ENCODE measurements around the gene TBRG4.
"Not testable (repeated sequence)": the region's sequence is repeated elsewhere in the genome, so short reads cannot be mapped to it uniquely, and the experiment has no call there.

The TBRG4 gene

DNA sequence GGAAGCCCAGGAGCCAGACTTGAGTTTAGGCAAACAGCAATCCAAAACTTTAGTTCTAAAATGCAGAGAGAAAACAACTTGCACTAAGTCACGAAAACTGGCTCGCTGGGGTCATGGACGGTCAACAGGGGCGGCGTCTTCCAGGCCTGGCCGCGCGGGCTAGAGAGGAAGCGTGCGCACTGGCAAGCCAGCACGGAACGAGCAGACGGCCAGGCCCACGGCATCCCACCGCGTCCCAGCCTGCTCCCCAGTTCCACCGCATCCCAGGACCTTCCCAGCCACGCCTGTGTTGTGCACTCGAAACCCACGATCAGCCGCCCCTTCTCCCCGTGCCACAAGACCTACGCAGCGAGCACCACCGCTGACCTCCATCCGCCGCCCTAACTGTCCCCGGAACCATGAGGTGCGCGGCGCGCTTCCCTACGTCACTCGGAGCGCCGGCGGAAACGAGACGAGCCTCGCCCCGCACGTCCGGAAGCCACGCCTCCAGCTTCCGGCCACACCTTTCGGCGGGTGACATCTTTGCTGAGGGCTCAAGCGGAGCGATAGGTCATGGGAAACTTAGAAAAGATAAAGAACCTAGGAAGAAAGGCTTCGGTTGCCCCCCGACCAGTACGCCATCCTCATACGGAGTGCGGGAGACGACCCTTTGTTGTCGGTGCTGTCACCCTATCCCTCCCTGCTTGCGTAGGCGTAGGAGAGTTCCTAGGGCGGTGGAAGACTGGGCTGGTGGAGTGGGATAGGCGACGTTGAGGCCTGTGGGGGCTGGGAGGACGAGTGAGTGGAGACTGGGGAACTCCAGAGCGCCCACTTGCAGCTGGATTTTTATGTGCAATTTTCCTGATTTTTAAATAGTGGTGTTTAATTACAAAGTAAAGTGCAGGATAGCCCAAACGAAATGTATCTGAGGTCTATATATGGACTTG lies at the start of gene TBRG4:
TSS of gene TBRG4 (minus strand) at position 400 of the 926 bp plus-strand sequence. CDS start 2,460 bp downstream, outside the sequence.
- peak; percentile 94 for DNase-seq (ENCODE audit: low spot score)

DNA sequence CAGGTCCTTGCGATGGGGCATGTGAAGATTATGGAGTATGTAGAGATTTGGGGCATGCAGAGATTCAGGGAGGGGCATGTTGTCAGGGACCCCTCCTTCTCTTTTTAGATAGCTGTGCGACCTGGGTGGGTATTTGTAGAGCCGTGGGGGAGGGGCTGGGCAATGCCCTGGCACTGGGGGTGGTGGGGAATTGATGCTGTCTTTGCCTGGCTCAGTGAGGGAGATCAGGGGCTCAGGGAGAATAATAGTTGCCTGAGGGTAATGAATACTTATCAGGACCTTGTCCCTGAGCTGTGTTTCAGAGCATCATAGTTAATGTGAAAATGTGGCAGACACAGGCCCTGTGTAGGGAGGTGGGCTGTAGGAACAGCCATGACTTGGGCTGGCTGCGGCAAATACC lies 49.6 kb upstream of the TBRG4 start:
- DNase-seq (ENCODE audit: low spot score) = no peak

DNA sequence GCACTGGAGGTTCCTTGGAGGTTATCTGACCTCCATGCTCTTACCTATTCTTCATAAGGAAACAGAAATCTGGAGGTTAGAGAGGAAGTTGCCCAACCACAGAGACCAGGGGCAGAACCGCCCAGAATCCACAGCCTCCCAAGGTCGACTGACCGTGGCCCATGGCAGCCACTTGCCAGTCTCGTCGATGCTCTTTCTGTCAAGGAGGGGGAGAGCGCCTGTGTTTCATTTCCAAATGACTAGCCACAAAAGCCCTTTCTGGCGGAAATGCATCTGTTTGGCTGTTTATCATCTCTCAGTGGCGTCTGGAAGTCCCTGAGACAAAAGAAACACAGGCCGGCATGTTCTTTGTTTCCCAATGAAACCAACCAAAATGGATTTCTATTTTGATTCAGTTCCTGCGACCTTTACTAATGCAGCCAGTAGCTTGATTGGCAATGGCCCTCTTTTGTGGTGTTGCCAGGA lies 49.0 kb upstream of the TBRG4 start:
- no peak for DNase-seq (ENCODE audit: low spot score)

DNA sequence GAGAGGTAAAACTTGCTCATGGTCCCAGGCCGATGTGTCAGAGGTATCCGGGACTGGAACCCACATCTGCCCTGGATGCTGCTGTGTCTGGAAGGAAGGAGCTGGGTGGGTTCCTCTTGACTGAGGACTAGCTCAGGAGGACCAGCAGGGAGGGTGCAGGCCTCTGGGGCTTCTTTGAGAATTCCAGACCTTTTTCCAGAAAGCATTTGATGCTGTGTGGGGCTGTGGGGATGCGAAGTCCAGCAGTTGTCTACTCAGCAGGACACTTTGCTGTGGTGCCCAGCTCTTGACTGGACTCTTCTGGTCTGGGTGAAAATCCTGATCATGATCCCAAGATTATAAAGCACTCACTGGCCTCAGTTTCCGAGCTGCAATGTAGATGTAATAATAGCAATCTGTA lies 47.8 kb upstream of the TBRG4 start:
- no peak for DNase-seq (ENCODE audit: low spot score)

DNA sequence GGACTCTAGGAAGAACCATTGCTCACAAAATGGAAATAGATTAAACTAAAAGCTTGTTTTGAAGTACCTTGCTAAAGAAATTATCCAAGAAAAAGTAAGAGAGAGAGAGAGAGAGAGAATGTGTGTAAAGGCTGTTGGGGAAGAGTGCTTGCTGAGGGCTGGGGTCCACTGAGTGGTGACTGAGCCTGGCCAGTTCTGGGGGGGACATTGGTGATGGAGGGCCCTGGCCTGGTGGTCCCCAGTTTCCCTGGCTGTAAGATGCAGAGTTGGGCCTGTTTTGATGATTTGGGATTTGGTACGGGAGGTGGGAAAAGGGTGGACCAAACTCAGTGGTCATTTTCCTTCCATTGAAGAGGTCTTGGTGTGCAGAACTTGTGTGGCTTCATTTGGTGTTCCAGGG lies 47.0 kb upstream of the TBRG4 start:
- no peak for DNase-seq (ENCODE audit: low spot score)

DNA sequence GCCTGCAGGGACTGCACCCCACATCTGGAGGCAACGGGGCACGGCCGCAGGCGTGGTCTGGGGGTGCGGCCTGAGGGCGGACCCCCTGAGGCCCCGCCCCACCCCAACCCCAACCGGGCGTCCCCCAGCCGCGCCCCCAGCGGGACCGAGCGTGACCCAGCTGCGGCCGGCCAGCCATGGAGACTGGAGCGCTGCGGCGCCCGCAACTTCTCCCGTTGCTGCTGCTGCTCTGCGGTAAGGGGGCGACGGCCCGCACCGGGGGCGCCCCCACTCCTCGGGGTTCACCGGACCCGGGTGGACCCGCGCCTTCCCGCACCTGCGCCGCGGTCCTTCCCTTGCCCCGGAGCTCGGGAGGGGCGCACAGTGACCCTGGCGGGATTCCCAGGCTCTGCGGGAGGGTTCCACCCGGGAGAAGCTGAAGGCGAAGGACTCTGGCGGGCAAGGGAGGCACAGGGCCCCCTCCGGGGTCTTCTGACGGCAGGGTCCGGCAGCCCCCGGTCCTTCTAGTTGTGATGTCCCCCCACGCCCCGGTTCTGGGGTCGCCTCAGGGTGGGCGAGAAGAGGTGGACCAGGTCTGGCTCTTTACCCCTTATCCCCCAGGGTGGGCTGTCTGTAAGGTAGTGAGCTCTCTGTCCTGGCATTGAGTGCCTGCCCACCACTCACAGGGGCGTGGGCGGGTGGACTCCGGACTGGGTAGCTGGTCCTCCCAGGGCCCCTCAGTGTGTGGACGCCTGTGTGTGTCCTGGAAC lies 46.3 kb upstream of the TBRG4 start, which contains the start of gene RAMP3:
TSS of gene RAMP3 (plus strand) at position 139 of the 749 bp plus-strand sequence. CDS start at position 177, 38 bp downstream.
- no peak for DNase-seq (ENCODE audit: low spot score)

DNA sequence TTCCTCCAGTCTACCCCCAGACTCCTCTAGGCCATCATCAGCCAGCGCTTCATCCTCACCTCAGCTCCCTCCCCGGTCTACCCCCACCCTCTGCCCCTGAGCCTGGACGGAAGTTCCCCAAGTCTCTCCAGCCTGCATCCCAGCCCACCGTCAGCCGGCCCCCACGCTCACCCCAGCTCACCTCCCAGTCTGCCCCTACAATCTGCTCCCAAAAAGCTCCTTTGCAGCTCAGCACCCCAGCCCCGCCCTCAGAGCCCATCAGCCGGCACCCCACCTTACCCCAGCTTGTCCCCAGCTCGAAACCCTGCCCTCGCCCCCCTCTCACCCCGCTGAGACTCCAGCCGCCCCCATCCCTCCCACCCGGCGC lies 45.8 kb upstream of the TBRG4 start:
- no peak for DNase-seq (ENCODE audit: low spot score)

DNA sequence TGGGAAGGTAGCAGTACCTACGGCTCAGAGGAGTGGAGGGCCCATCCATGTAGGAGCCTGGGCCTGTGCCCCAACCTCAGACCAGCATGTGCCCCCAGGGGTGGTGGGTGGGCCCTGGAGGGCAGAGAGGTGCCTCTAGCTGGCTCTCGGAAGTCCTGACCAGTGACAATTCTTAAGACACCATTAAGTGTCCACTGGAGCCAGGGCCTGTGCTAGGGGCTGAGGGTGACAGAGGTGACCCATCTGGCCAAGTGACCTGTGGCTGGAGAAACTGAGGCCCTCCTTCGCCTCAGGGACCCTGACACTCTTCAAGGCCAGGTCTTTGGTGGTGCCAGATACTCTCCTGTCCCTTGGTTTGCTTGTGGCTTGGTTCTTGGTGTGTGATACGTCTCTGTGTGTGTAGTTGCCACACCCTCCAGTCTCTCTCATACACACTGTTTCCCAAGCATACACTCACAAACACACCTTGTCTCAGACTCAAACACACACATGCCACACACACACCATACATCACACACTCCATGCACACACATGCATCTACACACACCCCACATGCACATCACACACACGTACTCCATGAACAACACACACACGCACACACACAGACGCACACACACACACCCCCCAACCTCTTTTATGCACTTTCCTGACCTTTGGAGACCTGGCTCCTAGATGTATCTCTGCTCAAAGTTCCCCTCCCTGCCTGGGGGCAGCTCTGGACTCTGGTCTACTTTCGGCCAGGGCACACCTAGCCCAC lies 45.2 kb upstream of the TBRG4 start:
- no peak for DNase-seq (ENCODE audit: low spot score)

DNA sequence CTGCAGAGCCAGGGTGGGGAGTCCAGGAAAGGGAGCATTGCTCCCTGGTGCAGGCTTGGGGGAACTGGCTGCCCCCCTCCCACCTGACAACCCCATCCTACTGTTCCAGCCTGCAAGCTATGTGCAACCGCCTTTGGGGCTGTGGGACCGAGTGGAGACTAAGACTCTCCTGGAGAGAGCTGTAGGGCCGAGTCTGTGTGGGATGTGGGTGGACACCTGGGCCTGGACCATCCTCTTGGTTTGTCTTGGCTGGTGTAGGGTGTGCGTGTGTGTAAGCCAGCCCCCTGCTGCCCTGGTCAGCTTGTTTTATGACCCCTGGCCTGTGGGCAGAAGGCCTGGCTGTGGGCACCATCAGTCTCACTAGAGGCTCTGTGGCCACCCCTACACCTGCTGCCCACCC lies 44.4 kb upstream of the TBRG4 start:
- no peak for DNase-seq (ENCODE audit: low spot score)

DNA sequence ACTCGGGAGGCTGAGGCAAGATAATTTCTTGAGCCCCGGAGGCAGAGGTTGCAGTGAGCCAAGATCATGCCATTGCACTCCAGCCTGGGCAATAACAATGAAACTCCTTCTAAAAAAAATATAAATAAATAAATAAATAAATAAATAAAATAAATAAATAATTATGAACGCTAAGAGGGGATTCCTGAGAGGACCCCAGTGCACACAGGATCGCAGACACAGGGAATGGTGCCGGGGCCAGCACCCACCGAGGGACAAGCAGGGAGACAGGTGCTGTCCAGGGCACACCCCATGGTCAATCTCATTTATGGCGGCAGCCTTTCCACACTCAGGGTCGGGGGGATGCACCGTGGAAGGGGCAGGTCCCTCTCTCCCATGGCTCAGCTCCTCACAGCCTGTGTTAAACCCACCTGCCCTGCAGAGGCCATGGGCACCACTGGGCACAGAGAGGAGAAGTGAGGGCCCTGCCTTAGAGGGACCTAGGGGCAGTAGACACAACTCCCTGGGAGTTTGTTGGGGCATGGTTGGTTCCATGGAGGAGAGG lies 43.9 kb upstream of the TBRG4 start:
- no peak for DNase-seq (ENCODE audit: low spot score)

DNA sequence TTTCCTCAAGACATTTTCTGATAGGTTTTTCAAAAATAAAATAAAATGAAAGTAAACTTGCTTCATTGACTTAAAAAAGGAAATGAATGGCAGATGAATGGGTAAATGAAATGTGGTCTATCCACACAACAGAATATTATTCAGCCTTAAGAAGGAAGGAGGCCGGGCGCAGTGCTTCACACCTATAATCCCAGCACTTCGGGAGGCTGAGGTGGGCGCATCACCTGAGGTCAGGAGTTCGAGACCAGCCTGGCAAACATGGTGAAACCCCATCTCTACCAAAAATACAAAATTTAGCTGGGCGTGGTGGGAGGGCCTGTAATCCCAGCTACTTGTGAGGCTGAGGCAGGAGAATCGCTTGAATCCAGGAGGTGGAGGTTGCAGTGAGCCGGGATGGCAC lies 42.4 kb upstream of the TBRG4 start:
- DNase-seq (ENCODE audit: low spot score) = not testable (repeated sequence)

DNA sequence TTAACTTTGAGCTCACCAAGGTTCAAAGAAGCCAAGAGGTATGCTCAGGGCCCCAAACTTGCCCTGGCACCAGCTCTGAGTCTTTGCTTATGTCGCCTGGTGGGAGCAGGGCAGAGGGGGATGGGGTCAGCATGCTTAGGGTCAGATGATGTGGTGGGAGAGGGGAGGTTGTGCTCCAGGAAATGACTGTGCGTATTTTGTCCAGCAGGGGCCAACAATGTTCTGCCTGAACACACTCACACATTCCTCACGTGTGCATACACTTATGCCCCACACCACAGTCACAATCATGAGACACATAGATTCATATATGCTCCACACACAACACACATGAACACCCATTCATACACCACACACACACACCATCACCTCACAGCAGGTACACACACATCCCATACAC lies 41.7 kb upstream of the TBRG4 start:
- DNase-seq (ENCODE audit: low spot score) = no peak

DNA sequence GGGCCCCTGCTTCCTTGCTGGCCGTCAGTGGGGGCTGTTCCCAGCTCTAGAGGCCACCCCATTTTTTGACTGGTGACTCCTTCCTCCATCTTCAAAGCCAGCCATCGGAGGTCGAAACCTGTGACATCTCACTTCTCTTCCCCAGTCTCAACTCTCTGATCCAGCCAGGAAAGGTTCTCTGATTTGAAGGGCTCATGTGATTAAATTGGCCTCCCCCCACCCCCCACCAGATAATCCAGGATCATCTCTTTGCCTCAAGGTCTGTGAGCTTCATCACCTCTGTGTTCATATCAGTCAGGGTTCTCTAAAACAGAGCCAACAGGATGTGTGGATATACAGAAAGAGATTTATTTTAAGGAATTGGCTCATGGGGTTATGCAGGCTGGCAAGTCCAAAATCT lies 40.5 kb upstream of the TBRG4 start:
- DNase-seq (ENCODE audit: low spot score) = no peak

DNA sequence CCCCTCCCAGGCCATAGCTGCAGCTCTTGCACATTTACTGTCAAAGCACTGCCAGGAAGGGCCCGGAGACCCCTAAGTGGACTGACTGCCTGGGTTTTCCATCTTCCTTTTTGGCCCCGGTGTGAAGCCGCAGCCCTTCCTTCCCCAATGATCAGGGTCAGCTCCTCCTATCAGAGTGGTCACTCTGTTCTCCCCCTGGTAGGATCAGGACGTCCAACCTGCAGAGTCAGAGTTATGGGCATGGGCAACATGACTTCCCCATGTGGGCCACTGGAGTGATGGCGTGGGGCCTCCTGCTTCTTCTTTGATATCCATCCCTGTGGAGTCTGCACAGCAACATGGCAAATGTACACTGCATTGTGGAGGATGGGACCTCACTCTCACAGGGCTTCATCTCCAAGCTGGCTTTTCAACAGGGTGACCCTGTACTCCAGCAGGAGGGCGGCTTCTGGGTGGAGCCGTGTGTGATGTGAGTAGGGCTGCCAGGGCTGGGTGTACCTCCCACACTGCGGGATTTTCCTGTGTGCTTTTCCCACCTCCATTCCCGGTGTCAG lies 39.7 kb upstream of the TBRG4 start:
- DNase-seq (ENCODE audit: low spot score) = no peak

DNA sequence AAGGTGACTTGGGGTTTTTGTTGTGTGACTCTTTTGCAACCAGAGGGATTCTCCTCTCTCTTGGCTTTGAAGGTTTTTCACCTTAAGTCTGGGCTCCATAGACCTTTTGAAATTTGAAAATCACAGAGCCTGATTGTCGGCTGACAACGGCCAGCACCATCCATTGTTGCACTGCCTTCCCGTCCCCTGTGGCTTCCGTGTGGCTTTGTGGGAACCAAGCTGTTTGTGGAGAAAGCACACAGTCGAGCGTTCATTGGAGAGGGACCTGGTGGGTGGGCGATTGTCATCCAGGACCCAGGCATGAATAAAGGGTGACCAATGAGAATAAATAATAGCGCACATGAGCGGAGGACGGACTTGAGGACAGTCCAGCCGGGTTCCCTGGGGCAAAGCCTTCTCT lies 38.7 kb upstream of the TBRG4 start:
- DNase-seq (ENCODE audit: low spot score) = no peak

DNA sequence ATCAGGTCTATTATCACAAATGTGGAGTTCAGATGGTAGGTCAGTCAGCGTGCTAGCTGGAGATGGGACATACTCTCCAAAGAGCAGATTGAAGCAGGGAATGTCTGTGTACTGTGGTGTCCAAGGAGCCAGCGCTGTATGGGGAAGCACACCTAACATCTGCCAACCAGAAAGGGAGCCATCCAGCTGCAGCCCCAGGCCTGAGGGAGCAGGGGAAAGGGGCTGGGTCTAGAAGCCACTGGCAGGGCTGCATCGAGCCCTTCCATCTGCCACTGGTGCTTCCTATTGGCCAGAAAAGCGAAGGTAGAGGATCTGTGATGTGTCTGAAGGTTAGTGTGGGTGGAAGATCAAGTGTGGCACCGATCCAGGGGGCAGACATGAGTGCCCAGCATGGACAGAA lies 38.1 kb upstream of the TBRG4 start:
- DNase-seq (ENCODE audit: low spot score) = no peak

DNA sequence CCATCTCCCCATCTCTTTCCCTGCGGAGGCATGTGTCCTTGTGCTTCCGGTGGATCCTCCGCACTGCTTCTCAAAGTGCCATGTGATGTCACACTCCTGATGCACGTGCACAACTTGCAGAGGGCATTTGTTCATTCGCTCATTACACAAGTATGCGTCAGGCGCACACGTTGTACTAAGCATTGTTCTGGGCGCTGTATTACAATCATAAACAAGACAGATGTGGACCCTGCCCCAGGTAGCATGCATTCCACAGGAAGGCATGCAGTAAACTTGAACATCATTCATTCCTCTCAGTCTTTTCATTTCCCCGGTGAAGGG lies 37.1 kb upstream of the TBRG4 start:
- no peak for DNase-seq (ENCODE audit: low spot score)

DNA sequence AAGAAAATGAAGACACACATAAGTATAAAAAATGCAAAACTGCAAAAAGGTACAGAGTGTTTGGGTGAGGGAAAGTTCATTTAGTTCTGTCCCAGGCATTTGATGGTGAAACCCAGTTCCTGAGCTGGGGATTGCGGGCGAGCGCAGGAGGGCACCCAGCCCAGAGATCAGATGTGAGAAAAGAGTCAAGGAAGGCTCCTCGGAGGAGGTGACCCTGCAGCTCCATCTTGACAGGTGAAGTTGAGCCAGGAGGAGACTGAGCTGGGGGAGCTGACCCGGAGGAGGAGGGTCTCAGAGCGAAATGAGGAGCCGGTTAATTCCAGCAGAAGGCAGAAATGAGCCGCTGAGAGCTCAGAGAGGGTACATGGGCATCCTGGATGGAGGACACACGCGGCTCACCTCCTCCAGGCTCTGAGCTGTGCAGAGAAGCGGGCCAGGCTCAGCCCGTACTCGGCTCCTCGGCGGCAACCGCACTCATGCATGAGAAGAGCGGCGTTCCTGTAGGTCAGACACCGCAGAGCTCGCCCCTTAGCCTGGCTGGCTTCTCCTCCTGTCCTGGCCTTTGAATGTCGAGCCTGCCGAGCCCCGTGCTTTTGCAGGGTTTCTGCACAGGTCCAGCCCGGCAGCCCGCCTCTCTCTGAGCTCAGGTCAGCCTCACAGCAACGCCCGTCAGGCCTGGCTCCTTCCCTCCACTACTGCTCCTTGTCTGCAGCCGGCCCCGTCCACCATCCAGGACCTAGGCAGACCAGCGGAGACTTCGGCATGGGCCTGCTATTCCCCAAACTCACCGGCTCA lies 36.6 kb upstream of the TBRG4 start:
- DNase-seq (ENCODE audit: low spot score) = no peak

DNA sequence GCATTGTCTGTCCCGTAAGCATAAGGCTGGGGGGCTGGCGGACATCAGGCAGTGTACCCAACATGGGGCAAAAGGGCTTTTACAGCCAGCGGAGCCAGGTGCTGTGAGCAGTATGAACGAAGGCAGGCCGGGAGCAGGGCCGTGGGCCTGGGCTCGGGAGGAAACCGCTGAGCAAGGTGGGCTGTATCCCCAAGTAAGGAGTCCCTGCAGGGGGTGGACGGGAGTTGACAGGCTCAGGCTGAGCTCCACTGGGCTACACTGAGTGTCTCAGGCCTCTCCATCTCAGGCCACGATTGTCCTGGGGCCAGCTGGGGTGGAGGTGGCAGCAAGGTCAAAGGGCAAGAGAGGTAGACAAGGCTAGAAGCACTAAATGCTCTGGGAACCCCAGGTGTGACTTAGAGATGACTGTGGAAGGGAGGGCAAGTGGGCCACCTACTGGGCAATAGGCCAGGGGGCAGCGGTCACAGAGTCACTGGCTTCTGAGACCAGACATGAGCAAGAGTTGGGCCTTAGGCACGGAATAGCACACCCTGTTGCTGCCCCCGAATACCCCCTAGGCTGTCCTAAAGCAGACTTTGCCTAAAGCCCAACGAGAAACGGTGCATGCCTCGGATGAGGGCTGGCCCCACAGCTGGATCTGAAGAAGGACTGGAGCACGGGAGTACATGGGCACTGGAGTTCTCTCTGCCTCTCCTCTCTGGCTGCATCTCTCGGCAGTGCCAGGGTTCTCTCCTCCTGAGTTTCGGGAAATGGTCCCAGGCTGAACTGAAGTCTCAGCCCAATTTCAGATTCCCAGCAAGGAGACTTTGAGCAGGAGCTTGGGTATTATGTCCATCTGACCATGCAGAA lies 35.3 kb upstream of the TBRG4 start:
- DNase-seq (ENCODE audit: low spot score) = no peak

DNA sequence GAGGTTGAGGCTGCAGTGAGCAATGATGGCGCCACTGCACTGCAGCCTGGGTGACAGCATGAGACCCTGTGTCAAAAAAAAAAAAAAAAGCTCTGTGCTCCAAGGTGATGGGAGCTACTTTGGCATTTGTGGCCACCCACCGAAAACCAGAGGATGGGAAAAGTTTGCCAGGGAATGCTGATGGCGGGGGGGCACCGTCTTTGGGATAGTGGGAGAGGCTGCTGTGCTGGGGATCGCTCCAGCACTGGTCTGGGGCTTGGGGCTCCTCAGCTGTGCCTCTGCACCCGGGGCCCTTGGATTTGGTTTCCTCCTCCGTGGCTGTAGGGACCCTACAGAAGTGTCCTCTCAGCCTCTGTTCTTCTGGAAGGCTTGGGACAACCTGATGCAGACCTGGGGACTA lies 34.4 kb upstream of the TBRG4 start:
- no peak for DNase-seq (ENCODE audit: low spot score)

All from hepatic stellate cell (primary cell).